Tibial nerve (tissue), 4 donors: ENCODE results near the gene MEIS2. TPM values are rescaled to one million over a fixed set of nuclear protein-coding genes. Genes with fewer than 3 reads are reported as not detected.

ENCODE experiments used
- DNase-seq, 2 donors: peaks; one replicate each; pipeline ENCODE4 v3.0.0-alpha.2; 2019; ENCODE audit warnings: low spot score in 2 of 2
- H3K27ac ChIP-seq, 4 donors: fragments of 200-600 bp; sonication (generic) in 3 of 4; one replicate each; pipeline ENCODE4 v1.5.1; 2017 to 2019; ENCODE audit warnings: mild to moderate bottlenecking in 1 of 4
- H3K27me3 ChIP-seq, 2 donors: fragments of 200-600 bp; sonication (generic) in 1 of 2; one replicate each; pipeline versions ENCODE4 v1.5.1 to v1.6.0; 2017 to 2019
- H3K36me3 ChIP-seq, 3 donors: fragments of 200-600 bp; sonication (generic); one replicate each; pipeline ENCODE4 v1.5.1; 2018 to 2019
- H3K4me1 ChIP-seq, 4 donors: fragments of 200-600 bp; sonication (generic) in 3 of 4; one replicate each; pipeline ENCODE4 v1.5.1; 2017 to 2019
- H3K4me3 ChIP-seq, 4 donors: fragments of 200-600 bp; sonication (generic) in 3 of 4; one replicate each; pipeline ENCODE4 v1.5.1; 2017 to 2019; ENCODE audit warnings: mild to moderate bottlenecking in 1 of 4, moderate library complexity in 1 of 4
- H3K9me3 ChIP-seq, 4 donors: fragments of 200-600 bp; sonication (generic) in 3 of 4; one replicate each; pipeline ENCODE4 v1.5.1; 2017 to 2019
- CTCF ChIP-seq, 5 experiments: fragments of 200-600 bp in 3 of 5; fragments of 450-650 bp in 2 of 5; sonication (generic) in 3 of 5; IDR thresholded peaks; one replicate each; pipeline ENCODE4 v1.5.1; 2016 to 2019; ENCODE audit warnings: antibody characterized with exemption in 5 of 5, mild to moderate bottlenecking in 3 of 5, moderate library complexity in 2 of 5
- EP300 ChIP-seq, 2 donors: sonication (generic); formaldehyde crosslinking; IDR thresholded peaks; one replicate each; pipeline ENCODE4 v1.6.1; 2017; ENCODE audit warnings: antibody characterized with exemption in 2 of 2, mild to moderate bottlenecking in 1 of 2
- POLR2A ChIP-seq, 2 donors: fragments of 450-650 bp; IDR thresholded peaks; one replicate each; pipeline ENCODE4 v1.6.1; 2017; ENCODE audit warnings: antibody characterized with exemption in 2 of 2, mild to moderate bottlenecking in 2 of 2, moderate library complexity in 2 of 2
- WGBS, 2 donors: methylation state at CpG; one replicate each; pipeline ENCODE4 v1.1.5; 2018; 5-methylcytosine and 5-hydroxymethylcytosine counted together
- total RNA-seq, 4 donors: library from RNA; depleted of rRNA; stranded (reverse); fragments of >200 nt; gene quantifications; one replicate each; pipeline ENCODE4 v1.1.0, GENCODE V29; 2016

MEIS2 gene
- total RNA-seq, 4 donors from 2014 or later: 9.4 to 15.7 (median 14.3) TPM

DNA sequence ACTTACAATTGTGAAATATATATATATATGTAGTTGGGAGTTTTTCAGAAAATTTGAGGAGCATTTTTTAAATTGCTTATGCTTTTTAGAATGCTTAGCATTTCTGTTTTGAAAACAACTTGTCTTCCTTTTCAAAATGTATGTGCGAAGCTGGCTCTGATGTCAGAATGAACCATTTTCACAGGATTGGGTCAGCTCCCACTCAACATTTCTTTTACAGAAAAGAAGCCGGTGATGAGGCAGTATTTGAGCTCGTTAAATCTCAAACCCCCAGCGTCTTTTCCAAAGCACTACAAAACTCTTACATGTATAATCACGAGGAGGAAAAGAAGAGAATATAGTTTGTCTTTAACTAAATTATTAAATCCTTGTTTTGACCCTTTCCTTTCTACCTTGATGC is 225.4 kb downstream of the MEIS2 start:
- no peak for TF ChIP-seq CTCF (IDR thresholded peaks at IDR 0.05)
- no peak for TF ChIP-seq POLR2A (IDR thresholded peaks at IDR 0.05)
- TF ChIP-seq EP300 (IDR thresholded peaks at IDR 0.05): no peak
- 74 to 75% methylated on average over 5 of the region's 5 CpGs for WGBS, 2 donors
- Histone ChIP-seq H3K27ac (no peak overlapping the region), H3K4me3 (no peak overlapping the region), H3K27me3 (peaks cover 0 to 57% of the 10 kb centered on the region in 2 donors), H3K4me1 (peaks cover 0 to 14% (median 0%) of the 10 kb centered on the region in 4 donors), H3K36me3 (no peaks in the 10 kb centered on the region), H3K9me3 (no peaks in the 10 kb centered on the region)
- no peak for DNase-seq

DNA sequence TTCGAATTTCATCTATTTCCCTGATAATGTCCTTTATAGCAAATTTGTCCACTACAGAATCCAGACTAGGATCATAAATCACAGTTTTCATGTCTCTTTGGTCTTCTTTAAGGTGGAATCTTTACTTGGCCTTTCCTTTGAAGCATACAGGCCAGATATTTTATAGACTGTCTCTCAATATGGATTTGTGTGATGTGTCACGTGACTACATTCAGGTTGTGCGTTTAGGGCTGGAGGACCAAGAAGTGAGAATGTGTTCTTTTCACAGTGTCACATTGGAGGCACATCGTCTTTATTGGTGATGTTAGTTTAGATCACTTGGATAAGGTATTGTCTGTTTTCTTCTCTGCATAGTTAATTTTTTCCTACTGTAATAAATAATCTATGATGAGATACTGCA is 232.9 kb downstream of the MEIS2 start:
- TF ChIP-seq CTCF (IDR thresholded peaks at IDR 0.05) (no peak), POLR2A (IDR thresholded peaks at IDR 0.05) (no peak), EP300 (IDR thresholded peaks at IDR 0.05) (no peak)
- Histone ChIP-seq H3K27me3 (peaks cover 0 to 8% of the 10 kb centered on the region in 2 donors), H3K4me3 (no peak overlapping the region), H3K36me3 (no peaks in the 10 kb centered on the region), H3K9me3 (no peaks in the 10 kb centered on the region), H3K27ac (no peak overlapping the region), H3K4me1 (no peaks in the 10 kb centered on the region)
- no peak for DNase-seq
- WGBS, 2 donors: 91 to 93% methylated on average over 4 of the region's 4 CpGs

DNA sequence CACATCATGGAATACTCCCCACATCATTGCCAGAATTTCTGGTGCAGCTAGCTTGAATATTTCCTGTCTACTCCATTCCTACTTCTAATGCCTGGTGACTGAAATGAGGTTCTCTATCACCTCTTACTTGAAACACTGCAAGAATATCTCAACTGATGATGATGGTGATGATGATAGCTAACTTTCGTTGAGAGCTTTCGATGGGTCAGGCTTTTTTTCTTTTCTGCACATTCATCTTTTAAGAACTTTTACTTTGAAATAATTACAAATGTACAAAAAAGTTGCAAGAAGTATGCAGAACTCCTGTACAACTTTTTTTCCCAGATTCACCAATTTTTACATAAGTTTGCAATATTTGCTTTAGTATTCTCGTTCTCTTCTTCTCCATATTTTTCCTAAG is 233.5 kb downstream of the MEIS2 start:
- Histone ChIP-seq H3K4me3 (no peak overlapping the region), H3K9me3 (no peaks in the 10 kb centered on the region), H3K27ac (no peak overlapping the region), H3K36me3 (no peaks in the 10 kb centered on the region), H3K4me1 (no peaks in the 10 kb centered on the region), H3K27me3 (peaks cover 0 to 5% of the 10 kb centered on the region in 2 donors)
- no peak for DNase-seq
- TF ChIP-seq POLR2A (IDR thresholded peaks at IDR 0.05) (no peak), CTCF (IDR thresholded peaks at IDR 0.05) (no peak), EP300 (IDR thresholded peaks at IDR 0.05) (no peak)
- WGBS, 2 donors: 93 to 94% methylated on average over 3 of the region's 3 CpGs

DNA sequence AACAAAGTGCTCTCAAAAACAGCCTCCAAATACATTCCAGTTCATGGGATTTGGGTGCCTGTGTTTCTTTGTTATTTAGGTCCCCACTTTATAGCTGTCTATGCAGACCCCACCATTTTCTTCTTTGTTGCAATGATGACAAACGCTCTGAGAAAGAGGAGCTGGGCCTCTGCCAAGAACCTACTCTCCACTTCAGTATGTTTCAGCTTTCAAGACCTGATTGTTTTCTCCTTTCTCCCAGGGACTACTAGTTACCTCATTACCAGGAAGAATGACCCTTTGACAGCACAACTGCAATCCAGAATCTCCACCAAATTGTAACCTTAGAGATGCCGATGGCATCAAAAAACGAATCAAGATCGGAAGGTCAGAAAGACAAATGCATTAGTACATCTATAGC is 236.8 kb downstream of the MEIS2 start:
- no peak overlapping the region for H3K4me3 ChIP-seq
- H3K9me3 ChIP-seq: no peaks in the 10 kb centered on the region
- no peak for DNase-seq
- whole genome bisulfite sequencing, 2 donors: 63 to 71% methylated on average over 4 of the region's 4 CpGs
- no peak for TF ChIP-seq EP300 (IDR thresholded peaks at IDR 0.05)
- TF ChIP-seq POLR2A (IDR thresholded peaks at IDR 0.05): no peak
- no peak for TF ChIP-seq CTCF (IDR thresholded peaks at IDR 0.05)
- H3K36me3 ChIP-seq: no peaks in the 10 kb centered on the region
- no peaks in the 10 kb centered on the region for H3K4me1 ChIP-seq
- H3K27me3 ChIP-seq: no peaks in the 10 kb centered on the region
- no peak overlapping the region for H3K27ac ChIP-seq

DNA sequence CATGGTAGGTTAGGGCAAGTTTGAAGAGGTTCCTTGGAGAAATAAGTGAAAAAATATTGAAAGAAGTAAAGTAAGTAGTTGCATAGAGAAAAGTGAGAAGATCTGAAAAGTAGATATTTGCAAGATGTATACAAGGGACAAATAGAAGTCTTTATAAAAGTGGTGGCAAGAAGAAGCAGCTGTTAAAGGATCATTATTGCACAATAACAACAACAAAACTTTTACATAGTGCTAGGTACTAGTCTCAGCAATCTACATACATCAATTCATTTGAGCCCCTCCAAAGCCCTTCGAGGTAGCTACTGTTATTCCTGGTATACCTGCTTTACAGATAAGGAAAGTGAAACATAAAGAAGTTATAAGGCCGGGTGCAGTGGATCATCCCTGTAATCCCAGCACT is 239.6 kb downstream of the MEIS2 start:
- Histone ChIP-seq H3K4me1 (no peaks in the 10 kb centered on the region), H3K27me3 (no peaks in the 10 kb centered on the region), H3K9me3 (no peaks in the 10 kb centered on the region), H3K4me3 (no peak overlapping the region), H3K36me3 (no peaks in the 10 kb centered on the region), H3K27ac (no peak overlapping the region)
- no peak for DNase-seq
- 86 to 91% methylated on average over 2 of the region's 2 CpGs for WGBS, 2 donors
- TF ChIP-seq CTCF (IDR thresholded peaks at IDR 0.05): no peak
- no peak for TF ChIP-seq POLR2A (IDR thresholded peaks at IDR 0.05)
- no peak for TF ChIP-seq EP300 (IDR thresholded peaks at IDR 0.05)
